ENCODE measurements around the gene TRAF2.

Gene TRAF2

GRCh38 chr9:136964171-136964689 is 77.9 kb downstream of the TRAF2 start:
- no peak for DNase-seq

GRCh38 chr9:136964833-136965422 is 78.6 kb downstream of the TRAF2 start:
- DNase-seq, result no peak

GRCh38 chr9:136965771-136966484 is 79.6 kb downstream of the TRAF2 start:
- no peak for DNase-seq

GRCh38 chr9:136968333-136969127 is 82.2 kb downstream of the TRAF2 start:
- no peak for DNase-seq

GRCh38 chr9:136969150-136969549 is 82.8 kb downstream of the TRAF2 start:
- DNase-seq, result no peak

- DNase-seq, result no peak
These were observed 83.5 kb downstream of the TRAF2 start for GRCh38 chr9:136969774-136970173.

- no peak for DNase-seq
These were observed 84.0 kb downstream of the TRAF2 start for GRCh38 chr9:136970361-136970760.

- DNase-seq, result no peak
These were observed 85.4 kb downstream of the TRAF2 start for GRCh38 chr9:136971746-136972145.

GRCh38 chr9:136972335-136972734 is 86.0 kb downstream of the TRAF2 start:
- no peak for DNase-seq

GRCh38 chr9:136972743-136973142 is 86.4 kb downstream of the TRAF2 start:
- no peak for DNase-seq

- DNase-seq, result no peak
These were observed 87.6 kb downstream of the TRAF2 start for GRCh38 chr9:136973618-136974617.

- no peak for DNase-seq
These were observed 88.7 kb downstream of the TRAF2 start for GRCh38 chr9:136974817-136975535.

GRCh38 chr9:136975644-136976043 is 89.3 kb downstream of the TRAF2 start:
- no peak for DNase-seq
